Breast epithelium (tissue), 4 donors: ENCODE data around the gene ABCG2. TPM values are rescaled to one million over a fixed set of nuclear protein-coding genes. Genes with fewer than 3 reads are reported as not detected.

Experiments used
- DNase-seq, 2 donors: peaks; one replicate each; pipeline ENCODE4 v3.0.0-alpha.2; 2019; ENCODE audit warnings: low spot score in 2 of 2
- H3K27ac ChIP-seq, 2 donors: fragments of 200-600 bp; sonication (generic) in 1 of 2; one replicate each; pipeline ENCODE4 v1.5.1; 2016 to 2019; ENCODE audit warnings: mild to moderate bottlenecking in 1 of 2
- H3K27me3 ChIP-seq, 2 donors: fragments of 200-600 bp; sonication (generic) in 1 of 2; one replicate each; pipeline versions ENCODE4 v1.5.1 to v1.6.0; 2017 to 2019; ENCODE audit warnings: control low read depth in 1 of 2, mild to moderate bottlenecking in 1 of 2
- H3K36me3 ChIP-seq: fragments of 200-600 bp; one replicate; pipeline ENCODE4 v1.5.1; 2019
- H3K4me1 ChIP-seq, 2 donors: fragments of 200-600 bp; sonication (generic); one replicate each; pipeline ENCODE4 v1.5.1; 2016 to 2019; ENCODE audit warnings: control low read depth in 1 of 2
- H3K4me3 ChIP-seq, 3 donors: fragments of 200-600 bp; sonication (generic); 1 replicate in 2 of 3; 2 replicates in 1 of 3; pipeline ENCODE4 v1.5.1; 2016 to 2019; ENCODE audit warnings: mild to moderate bottlenecking in 3 of 3, moderate library complexity in 2 of 3
- H3K9me3 ChIP-seq, 2 donors: fragments of 200-600 bp; sonication (generic) in 1 of 2; one replicate each; pipeline ENCODE4 v1.5.1; 2016 to 2019; ENCODE audit warnings: control low read depth in 1 of 2
- CTCF ChIP-seq, 3 donors: fragments of 450-650 bp; IDR thresholded peaks; one replicate each; pipeline ENCODE4 v1.5.1; 2016 to 2017; ENCODE audit warnings: antibody characterized with exemption in 3 of 3, mild to moderate bottlenecking in 3 of 3, moderate library complexity in 3 of 3
- POLR2A ChIP-seq: fragments of 450-650 bp; IDR thresholded peaks from one replicate; pipeline ENCODE4 v1.6.1; 2016; ENCODE audit warnings: antibody characterized with exemption, mild to moderate bottlenecking, moderate library complexity
- POLR2AphosphoS5 ChIP-seq, 3 donors: sonication (generic); formaldehyde crosslinking; IDR thresholded peaks; one replicate each; pipeline ENCODE4 v1.6.1; 2017; ENCODE audit warnings: antibody characterized with exemption in 3 of 3
- intact Hi-C: fragments of 100-400 bp; cut with DNase I; formaldehyde crosslinking; loops from one replicate; pipeline ENCODE4 v1.15.1; 2023; ENCODE audit warnings: low total_unique reads
- total RNA-seq, 3 donors: library from RNA; depleted of rRNA; stranded (reverse); fragments of >200 nt; gene quantifications; one replicate each; pipeline ENCODE4 v1.1.0, GENCODE V29; 2016

Gene ABCG2
- total RNA-seq, 3 donors from 2014 or later = 2.6 to 8.6 (median 6.9) TPM

GRCh38 chr4:88119943-88120342, 38.5 kb downstream of the ABCG2 start:
- no peaks in the 10 kb centered on the region for H3K27me3 ChIP-seq
- intact Hi-C loops = no loop called here
- H3K9me3 ChIP-seq = peaks cover 9 to 22% of the 10 kb centered on the region in 2 donors
- DNase-seq = no peak
- TF ChIP-seq POLR2A = no peak
- TF ChIP-seq CTCF (IDR thresholded peaks at IDR 0.05) = no peak
- TF ChIP-seq POLR2AphosphoS5 (IDR thresholded peaks at IDR 0.05) = no peak
- no peak overlapping the region for H3K27ac ChIP-seq
- H3K36me3 ChIP-seq = no peaks in the 10 kb centered on the region
- H3K4me3 ChIP-seq = no peak overlapping the region
- H3K4me1 ChIP-seq = no peaks in the 10 kb centered on the region

- Histone ChIP-seq H3K4me3 (no peak overlapping the region), H3K27me3 (no peaks in the 10 kb centered on the region), H3K4me1 (no peaks in the 10 kb centered on the region), H3K27ac (no peak overlapping the region), H3K9me3 (peaks cover 9 to 19% of the 10 kb centered on the region in 2 donors), H3K36me3 (no peaks in the 10 kb centered on the region)
- DNase-seq = no peak
- no peak for TF ChIP-seq POLR2AphosphoS5 (IDR thresholded peaks at IDR 0.05)
- TF ChIP-seq POLR2A = no peak
- no peak for TF ChIP-seq CTCF (IDR thresholded peaks at IDR 0.05)
- intact Hi-C loops = no loop called here
These were observed 42.9 kb downstream of the ABCG2 start for GRCh38 chr4:88115587-88115986.

GRCh38 chr4:88112856-88113255, 45.6 kb downstream of the ABCG2 start:
- Histone ChIP-seq H3K27ac (no peak overlapping the region), H3K9me3 (no peaks in the 10 kb centered on the region), H3K27me3 (no peaks in the 10 kb centered on the region), H3K4me1 (no peaks in the 10 kb centered on the region), H3K36me3 (no peaks in the 10 kb centered on the region), H3K4me3 (no peak overlapping the region)
- DNase-seq = no peak
- intact Hi-C loops = no loop called here
- TF ChIP-seq POLR2AphosphoS5 (IDR thresholded peaks at IDR 0.05) = no peak
- TF ChIP-seq CTCF (IDR thresholded peaks at IDR 0.05) = no peak
- no peak for TF ChIP-seq POLR2A

GRCh38 chr4:88110826-88111225, 47.6 kb downstream of the ABCG2 start:
- H3K27me3 ChIP-seq = no peaks in the 10 kb centered on the region
- H3K4me1 ChIP-seq = no peaks in the 10 kb centered on the region
- intact Hi-C loops = no loop called here
- H3K27ac ChIP-seq = peak overlapping the region in 1 of 2 donors; percentile 56
- TF ChIP-seq POLR2A = no peak
- no peak for TF ChIP-seq POLR2AphosphoS5 (IDR thresholded peaks at IDR 0.05)
- no peak for TF ChIP-seq CTCF (IDR thresholded peaks at IDR 0.05)
- DNase-seq = no peak
- H3K4me3 ChIP-seq = no peak overlapping the region
- no peaks in the 10 kb centered on the region for H3K36me3 ChIP-seq
- no peaks in the 10 kb centered on the region for H3K9me3 ChIP-seq

GRCh38 chr4:88109123-88109881, 49.1 kb downstream of the ABCG2 start:
- H3K4me3 ChIP-seq = no peak overlapping the region
- no peaks in the 10 kb centered on the region for H3K9me3 ChIP-seq
- no peak for TF ChIP-seq CTCF (IDR thresholded peaks at IDR 0.05)
- no peak for TF ChIP-seq POLR2AphosphoS5 (IDR thresholded peaks at IDR 0.05)
- no peak for TF ChIP-seq POLR2A
- no peak for DNase-seq
- intact Hi-C loops = no loop called here
- H3K36me3 ChIP-seq = no peaks in the 10 kb centered on the region
- no peaks in the 10 kb centered on the region for H3K4me1 ChIP-seq
- H3K27me3 ChIP-seq = no peaks in the 10 kb centered on the region
- H3K27ac ChIP-seq = no peak overlapping the region
